GM21737 (cell line): ENCODE data around the gene PEA15.

ENCODE experiments used
- ATAC-seq: cut with Tn5 transposase; IDR thresholded peaks from one replicate; pipeline ENCODE4 v1.9.1; 2021; ENCODE audit warnings: mild to moderate bottlenecking, moderate library complexity; ENCODE audit not compliant: unreplicated experiment

Gene PEA15

DNA sequence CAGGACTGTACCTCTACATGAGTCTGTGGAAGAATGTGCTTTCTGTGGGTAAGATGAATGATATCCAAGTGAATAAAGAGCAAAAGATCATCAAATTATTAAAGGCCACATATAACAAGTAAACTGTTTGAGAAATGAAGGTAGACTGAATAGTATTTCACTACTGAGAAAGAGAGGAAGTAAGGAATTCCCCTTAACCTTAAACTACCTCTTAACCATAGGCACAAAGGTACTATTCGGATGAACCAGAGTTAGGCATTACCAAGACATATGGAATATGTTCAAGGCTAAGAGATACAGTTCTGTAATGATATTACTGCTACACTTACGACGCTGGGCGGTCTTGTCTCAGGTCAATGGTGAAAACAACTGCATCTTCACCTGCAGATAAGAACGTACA is 31.6 kb downstream of the PEA15 start:
- ATAC-seq: no peak

DNA sequence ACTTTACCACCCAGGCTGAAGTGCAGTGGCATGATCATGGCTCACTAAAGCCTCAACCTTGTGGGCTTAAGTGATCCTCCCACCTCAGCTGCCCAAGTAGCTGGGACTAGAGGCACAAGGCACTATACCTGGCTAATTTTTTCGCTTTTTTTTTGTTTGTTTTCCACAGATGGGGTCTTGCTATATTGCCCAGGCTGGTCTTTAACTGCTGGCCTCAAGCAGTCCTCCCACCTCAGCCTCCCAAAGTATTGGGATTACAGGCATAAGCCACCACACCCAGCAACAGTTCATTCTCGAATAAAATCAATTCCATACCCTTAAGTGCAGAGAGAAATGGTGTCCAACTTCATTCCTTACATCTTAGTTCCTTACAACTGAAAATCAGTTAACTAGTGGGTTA is 32.4 kb downstream of the PEA15 start:
- ATAC-seq: no peak

DNA sequence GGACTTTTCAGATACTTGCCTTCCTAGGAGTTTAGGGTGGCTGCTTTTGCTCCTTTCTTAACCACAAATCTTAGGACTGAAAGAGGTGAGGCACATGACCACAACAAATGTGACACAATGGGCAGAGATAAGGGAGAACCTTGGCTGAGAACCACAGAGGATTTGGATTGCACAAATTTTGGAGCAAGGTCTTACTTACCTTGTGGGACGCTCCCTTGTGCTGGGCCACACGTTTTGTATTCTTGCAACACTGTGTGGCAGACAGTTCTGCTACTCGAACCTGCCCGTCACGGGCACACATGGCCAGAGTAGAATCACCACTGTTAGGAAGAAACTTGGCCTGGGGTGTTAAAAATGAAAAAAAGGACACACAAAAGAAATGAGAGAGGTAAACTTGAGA is 33.2 kb downstream of the PEA15 start:
- no peak for ATAC-seq

DNA sequence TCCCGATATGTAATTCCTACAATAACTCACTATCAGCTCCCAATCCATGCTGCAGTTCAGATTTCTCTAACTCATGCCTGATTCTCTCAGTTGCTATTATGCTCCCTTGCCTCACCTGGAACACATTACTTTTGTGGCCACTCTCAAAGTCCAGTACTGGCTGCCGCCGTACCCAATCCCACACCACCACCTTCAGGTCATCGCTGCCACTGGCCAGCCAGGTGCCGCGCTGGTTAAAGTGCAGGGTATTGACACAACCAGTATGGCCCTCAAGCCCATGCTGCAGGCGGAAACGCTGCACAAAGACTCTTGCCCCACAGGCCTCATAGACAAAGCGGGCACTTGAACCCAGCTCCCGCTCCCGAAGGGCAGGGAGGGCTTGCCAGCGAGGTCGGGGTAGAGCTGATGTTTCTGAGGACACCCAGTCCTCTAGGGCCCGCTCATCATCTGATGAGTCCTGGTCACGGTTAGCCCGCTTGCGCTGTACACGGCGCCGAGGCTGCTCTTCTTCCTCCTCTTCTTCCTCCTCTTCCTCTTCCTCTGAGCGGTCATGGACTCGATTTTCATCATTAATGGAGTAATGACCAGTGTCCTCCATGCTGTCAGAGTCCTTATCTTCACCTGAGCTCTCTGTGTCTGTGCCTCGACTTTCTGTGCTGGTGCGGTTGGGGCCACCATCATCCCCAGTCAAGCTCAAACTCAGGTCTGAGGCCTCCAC is 34.6 kb downstream of the PEA15 start:
- ATAC-seq: no peak

DNA sequence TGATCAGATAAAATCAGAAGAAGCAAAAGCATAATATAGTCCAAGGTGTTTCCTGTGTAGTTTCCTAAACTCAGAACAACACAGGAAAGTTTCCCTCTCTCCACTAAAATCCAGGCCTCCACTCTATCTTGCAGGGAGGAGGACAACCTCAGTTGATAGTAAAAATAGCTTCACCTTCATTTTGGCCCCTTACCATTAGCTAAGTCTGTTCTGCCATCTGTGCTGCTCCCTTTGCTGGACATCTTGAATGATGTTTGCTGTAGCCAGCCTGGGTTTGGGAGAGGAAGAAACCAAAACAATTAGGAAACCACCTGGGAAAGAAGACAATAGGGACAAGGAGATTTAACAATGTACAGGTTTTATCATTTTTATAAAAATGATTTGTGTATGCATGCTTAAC is 38.6 kb downstream of the PEA15 start:
- ATAC-seq: no peak

DNA sequence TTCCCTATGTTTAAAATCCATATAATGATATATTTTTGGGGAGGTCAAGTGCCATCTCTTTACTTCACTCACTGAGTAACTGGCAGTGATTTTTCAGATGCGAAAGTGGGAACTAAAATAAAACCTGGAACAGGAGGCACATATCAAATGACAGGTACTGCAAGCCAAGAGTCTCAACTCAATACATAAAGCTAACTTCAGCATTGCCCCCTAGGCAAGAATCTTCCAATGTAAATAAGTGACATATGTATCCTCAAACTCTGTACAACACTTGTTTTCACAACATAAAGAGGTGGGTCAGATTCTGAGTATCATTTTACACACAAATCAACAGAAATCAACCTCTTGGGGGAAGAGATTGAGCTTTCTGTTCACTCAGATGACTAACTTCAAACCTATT is 39.0 kb downstream of the PEA15 start:
- no peak for ATAC-seq

DNA sequence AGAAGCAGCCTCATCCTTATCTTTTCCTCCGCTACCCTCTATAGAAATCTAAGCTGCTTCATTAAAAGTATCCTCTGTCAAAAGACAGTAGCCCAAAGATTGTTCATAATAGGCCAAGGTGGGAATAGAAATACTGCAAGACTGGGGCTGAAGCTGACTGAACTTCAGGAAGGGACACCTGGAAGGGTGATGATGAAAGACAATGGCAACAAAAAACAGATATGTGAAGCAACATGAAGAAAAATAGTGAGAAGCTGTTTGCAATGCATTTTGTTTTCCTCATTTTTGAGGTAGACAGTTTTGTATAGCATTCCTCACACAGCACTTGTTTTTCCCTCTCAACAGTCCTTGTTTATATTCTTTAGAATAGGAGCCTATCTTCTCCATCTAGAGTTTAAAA is 40.2 kb downstream of the PEA15 start:
- no peak for ATAC-seq

DNA sequence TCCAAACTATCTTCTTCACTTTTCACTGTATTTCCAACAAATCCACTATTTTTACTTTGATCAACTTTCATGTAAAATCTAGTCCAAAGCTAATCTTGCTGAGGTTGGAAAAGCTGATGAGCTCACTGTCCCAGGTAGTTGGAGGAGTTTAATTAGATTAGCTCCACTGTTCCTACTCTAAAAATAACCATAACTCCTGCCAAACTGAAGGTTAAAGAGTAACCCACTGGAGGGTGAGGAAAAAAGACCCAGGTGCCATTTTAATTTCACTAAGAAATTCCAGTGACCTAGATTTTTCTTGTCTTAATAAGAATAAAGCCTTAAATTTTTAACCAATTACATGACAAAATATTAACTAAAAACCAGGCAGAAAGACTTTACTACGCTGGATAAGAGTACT is 41.9 kb downstream of the PEA15 start:
- ATAC-seq: no peak

DNA sequence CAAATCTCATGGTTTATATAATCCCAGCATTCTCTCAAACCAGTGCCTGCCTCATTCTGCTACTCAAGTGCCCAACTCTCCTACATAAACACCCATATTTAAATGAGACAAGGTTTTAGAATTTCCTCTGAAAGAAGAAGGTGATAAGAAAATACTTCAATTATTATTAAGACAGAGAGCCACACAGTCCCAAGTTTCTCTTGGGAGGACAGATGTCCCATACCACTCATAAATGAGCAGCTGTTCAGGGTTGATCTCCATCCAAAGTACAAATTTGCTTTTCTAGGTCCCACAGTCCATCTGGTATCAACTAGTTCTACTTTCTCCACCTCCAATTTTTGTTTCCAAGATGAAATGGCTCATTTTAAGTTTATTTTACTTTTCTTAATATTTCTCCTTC is 45.8 kb downstream of the PEA15 start:
- no peak for ATAC-seq

DNA sequence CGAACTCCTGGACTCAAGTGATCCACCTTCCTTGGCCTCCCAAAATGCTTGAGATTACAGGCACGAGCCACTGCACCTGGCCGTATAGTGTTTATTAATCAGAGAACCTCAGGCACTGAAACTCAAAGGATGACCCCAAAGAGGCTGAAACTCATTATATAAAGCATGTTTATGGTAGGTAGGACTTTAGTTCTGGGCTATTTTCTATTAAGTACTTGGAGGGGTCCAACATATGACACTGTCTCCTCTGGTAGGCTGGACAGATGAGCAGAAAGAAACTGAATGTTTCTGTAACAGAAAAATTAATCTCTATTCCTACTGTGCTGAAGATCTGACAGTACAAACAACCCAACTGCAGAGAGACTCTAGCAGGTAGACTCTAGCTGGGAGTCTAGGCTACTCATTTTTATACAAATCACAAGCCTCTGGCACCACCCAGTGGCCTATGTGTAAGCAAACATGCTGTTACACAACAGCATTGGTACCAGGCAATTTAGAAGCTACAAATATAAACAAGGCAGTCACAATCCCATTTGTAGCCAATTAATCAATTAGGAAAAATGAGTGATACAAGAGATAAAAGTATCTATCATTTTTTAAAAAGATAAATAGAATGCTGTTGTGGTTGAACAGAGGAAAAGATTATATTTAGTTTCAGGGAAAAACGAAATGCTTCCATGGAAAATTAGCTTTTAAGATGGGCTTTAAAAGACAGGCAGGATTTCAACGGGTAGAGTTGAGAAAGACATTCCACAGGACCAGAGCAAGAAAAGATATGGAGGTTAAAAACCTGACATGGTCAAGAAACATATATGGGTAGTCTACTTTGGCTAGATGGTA is 46.7 kb downstream of the PEA15 start:
- no peak for ATAC-seq

DNA sequence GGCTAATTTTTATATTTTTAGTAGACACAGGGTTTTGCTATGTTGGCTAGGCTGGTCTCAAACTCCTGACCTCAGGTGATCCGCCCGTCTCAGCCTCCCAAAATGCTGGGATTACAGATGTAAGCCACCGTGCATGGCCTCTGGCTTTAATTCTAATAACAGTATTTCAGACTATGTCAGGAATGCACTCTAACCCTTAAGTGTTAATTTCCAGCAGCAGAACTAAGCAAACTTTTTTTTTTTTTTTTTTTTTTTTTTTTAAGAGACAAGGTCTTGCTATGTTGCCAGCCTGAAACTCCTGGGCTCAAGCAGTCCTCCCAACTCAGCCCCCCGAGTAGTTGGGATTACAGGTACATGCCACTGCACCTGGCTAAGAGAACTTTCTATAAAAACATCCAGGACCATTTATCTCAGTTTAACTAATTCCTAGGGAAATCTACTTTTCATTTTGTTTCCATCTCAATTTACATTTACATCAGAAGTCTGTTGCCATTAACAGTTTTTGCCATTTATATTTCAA is 50.7 kb downstream of the PEA15 start:
- no peak for ATAC-seq

DNA sequence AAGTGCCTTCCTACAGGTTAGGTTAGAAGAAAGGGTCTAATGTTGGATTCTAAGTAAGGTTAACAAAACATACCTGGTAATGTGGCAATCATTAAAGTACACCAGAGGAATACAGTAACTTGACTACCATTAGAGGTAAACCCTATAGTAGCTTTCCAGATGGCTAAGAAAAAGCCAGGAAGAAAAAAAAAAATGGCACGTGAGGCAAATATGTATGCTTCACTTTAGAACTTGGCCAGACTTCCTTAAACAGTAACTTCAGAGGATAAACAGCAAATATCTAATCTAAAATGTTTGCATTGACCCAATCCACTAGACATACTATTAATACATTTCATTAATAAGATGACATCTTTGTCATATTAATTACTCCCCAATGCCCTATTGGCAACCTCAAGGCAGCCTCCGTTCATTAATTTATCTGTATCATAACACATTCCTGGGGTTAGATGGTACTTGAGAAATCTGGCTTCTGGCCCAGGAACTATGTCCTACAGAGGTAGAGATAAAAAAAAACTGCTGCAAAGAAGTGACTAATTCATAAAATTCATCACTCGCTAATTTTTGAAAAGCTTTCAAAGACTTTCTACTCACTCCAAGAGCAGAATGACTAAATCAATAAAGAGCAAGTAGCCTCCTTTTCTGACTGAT is 51.3 kb downstream of the PEA15 start:
- no peak for ATAC-seq

DNA sequence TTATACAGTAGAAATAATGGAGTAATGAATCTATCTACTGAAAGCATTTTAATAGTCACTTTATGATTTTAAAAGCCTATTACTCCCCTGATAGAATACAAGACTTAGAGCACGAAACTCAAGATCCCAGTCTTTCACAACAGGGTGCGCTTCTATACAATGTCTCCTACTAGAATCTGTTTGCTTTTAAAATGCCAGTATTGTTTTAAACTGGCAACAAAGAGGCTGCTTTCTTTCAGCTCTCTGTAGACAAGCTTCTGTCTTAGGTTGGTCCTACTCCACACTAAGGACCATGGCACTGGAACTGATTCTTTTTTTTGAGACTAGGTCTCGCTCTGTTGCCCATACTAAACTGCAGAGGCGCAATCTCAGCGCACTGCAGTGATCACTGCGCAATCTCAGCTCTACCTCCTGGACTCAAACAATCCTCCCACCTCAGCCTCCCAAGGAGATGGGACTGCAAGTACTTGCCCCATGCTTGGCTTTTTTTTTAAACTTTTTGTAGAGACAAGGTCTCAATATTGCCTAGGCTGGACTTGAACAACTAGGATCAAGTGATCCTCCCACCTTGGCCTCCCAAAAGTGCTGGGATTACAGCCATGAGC is 52.3 kb downstream of the PEA15 start:
- no peak for ATAC-seq

DNA sequence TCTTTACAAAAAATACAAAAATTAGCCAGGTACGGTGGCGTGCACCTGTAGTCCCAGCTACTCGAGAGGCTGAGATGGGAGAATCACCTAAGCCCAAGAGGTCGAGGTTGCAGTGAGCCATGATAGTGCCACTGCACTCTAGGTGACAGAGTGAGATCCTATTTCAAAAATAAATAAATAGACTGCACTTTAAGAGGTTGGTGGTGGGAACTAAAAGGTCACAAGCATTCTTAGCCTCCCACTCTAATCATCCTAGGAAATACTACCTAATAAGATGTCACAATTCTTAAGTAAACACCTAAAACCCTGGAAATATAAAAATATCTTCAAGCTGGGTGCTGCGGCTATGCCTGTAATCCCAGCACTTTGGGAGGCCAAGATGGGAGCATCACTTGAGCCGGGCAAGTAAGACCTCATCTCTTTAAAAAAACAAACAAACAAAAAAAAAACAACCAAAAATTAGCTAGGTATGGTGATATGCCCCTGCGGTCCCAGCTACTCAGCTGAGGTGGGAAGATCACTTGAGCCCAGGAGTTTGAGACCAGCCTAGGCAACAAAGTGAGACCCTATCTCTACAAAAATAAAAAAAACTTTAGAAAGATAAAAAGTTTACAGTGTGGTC is 53.1 kb downstream of the PEA15 start:
- no peak for ATAC-seq

DNA sequence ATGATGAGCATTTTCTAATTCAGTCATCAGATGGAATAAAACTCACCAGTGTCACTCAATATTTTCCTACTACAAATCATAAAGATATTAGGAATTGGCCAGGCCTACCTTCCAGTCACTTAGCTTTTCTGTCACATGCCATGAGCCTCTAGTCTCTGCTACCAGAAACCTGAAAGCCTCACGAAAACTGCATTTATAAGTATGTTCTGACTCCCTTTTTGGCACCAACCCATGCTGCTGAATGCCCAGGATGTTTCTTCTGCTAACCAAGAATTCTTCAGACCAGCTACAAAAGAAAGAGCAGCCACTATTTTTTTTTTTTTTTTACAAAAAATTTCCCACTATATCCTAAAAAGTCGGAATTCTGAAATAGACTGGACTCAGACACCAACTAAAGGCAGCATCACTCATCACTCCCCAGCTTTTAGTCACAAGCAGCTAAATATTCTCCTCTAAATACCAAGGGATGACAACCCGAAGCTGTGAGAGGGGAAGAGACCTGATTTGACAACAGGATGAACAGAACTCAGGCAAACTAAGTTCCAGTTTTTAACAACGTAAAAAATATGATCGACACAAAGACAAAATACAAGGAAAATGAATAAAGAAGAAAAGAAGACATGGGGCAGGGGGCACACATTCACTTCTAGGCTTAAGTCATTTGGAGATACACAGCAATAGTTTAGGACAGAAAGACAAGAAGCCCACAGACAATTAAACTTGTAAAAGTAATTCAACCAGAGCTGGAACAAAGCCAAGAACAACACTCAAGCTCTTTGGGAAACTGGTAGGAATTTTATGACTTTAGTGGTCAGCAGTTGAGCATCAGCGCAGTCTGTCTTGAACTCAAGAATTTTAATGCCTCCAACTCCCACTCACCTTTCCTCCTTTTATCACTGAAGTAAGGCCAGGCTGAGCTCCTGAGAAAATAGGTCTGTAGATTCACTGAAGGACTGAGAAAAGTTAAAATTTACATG is 55.5 kb downstream of the PEA15 start:
- no peak for ATAC-seq

DNA sequence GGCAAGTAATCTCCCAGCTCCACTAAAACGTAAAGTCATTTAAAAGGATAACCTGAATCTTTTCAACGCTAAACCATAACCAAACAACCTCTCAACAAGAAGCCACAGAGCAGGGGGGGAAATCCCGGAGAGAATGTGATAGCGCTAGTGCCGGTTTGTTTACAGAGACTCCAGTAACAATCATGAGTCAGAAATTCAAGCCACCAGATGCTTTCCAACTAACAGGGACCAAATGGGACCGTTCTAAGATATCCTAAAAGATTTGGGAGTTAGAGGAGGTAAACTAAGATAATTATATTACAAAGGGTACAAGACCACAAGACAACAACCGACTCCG is 56.3 kb downstream of the PEA15 start:
- ATAC-seq: peak; percentile 37

DNA sequence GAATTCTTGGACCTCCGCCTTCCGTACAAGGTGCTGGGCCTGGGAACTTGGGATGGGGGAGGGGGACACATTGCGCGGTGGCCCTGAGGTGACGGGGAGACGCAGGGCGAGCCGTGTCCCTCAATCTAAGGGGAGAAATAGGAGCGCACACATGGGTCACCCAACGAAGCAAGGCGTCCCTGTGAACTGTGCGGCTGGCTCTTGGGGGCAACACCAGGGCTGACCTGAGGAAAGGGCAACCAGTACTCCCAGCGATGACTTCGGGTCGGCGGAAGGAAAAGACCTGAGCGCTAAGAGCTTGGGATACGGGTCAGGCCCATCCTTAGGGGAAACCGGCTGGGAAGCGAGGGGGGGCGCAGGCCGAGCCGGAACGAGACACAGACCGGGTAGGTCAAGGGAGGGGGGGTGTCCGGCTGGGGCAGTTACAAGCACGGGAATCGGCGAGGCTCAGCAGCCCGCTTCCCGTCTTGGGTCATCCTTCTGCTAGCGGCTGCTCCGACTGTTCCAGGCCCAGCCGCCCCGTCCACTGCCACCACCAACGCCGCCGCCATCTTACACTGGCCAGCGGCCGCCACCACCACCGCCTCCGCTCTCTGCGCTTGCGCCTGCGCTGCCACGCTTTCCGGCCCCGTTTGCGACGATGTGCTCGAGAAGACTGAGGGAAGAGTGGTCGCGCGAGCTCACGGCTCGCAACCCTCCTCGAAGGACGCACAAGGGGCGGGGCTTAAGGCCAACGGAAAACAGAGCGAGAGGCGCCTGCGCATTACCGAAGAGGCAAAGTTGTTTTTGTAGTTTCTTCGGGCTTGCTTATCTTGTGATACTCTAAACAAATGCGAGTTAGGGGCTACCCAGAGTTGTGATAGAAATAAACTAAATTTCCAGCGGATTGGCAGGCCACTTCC is 57.0 kb downstream of the PEA15 start, which contains the start of gene DCAF8:
Gene DCAF8 (minus strand): TSS at position 657 of the 902 bp plus-strand sequence. CDS start 18,541 bp downstream, outside the sequence.
- ATAC-seq: peak; percentile 84

DNA sequence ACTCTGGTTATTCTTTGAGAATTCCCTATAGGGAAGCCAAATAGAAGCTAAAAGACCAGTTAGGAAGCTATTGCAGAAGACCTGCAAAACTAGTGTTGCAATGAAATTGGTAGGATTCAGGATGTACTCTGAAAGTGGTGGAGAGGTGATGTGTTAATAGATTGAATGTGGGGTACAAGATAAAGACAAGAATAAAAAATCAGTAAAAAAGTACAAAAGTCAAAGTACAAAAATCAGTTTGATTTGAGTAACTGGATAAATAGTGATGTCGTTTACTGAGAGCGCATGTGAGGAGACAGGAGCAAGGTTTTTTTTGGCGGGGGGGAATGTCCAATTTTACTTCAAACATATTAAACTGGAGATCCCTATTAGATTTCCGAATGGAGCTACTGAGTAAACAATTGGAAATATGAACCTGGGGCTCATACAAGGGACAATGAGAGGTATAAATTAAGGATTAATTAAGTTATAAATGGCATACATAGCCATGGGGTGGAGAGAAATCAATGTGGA is 59.7 kb downstream of the PEA15 start:
- ATAC-seq: no peak
